Measurements from ENCODE around the gene GTPBP3.

GRCh38 chr19:17322854-17323253, 14.5 kb upstream of the GTPBP3 start:
- TF ChIP-seq CTCF (conservative IDR thresholded peaks at IDR 0.05; ENCODE audit: low read depth, low read length) = no peak
- no peak for TF ChIP-seq EZH2 (IDR thresholded peaks at IDR 0.05; ENCODE audit: borderline replicate concordance, low read depth, low read length, poor library complexity, severe bottlenecking)

Measured in A673 (cell line).